ENCODE data around the gene ZCCHC14. TPM values are rescaled to one million over a fixed set of nuclear protein-coding genes. Genes with fewer than 3 reads are reported as not detected.

ZCCHC14 gene
- total RNA-seq, 1 donor from 2014 or later, result 50.4 TPM

DNA sequence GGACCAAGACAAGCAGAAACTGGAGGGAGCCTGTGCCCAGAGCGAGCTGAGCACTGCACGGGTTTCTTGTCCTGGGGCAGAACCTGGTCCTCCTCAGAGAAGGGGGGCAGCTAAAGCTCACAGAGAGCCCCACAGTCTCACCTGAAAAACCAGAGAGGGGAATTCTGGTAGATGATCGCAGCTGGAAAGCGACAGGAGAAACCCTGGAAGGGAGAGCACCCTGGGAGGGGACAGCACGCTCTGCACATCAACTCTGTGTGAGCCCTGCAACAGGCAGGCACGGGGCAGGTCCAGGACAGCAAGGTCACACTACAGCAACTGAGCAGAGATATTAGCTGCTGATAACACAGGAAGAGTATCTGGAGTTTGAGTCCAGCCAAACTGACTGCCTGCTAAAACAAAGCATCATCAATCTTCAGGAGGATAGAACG, 18.2 kb downstream of the ZCCHC14 start:
- no peak for TF ChIP-seq CTCF (IDR thresholded peaks at IDR 0.05; ENCODE audit: unreplicated experiment)
- H3K9me3 Mint-ChIP-seq (ENCODE audit: unreplicated experiment), result no peaks in the 10 kb centered on the region
- no peak overlapping the region for H3K27ac Mint-ChIP-seq (ENCODE audit: unreplicated experiment)
- no peak for DNase-seq (ENCODE audit: low spot score)
- peaks cover 9% of the 10 kb centered on the region for H3K36me3 Mint-ChIP-seq (ENCODE audit: low read depth, unreplicated experiment)
- no peak overlapping the region for H3K4me3 Mint-ChIP-seq (ENCODE audit: unreplicated experiment)
- peaks cover 29% of the 10 kb centered on the region for H3K4me1 Mint-ChIP-seq (ENCODE audit: unreplicated experiment)
- peaks cover 4% of the 10 kb centered on the region for H3K27me3 Mint-ChIP-seq (ENCODE audit: unreplicated experiment)

DNA sequence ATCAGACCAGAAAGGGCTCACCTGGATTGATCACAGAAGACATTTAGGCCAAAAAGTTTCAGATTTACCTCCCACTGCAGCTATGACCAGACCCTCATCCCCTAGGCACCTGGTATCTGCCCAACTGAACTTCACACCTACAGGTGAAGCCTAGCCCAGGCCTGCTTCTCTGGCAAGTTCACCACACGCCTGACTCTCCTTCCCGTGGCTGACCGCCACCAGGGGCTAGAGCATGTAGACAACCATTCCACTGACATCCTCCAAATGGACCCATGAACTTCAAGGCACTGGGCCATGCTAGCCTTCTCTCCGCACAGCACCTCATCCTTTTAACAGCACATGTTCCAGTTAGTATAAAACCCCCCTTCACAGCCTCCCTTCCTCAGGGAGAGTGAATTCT, 18.8 kb downstream of the ZCCHC14 start:
- DNase-seq (ENCODE audit: low spot score), result no peak
- no peak for TF ChIP-seq CTCF (IDR thresholded peaks at IDR 0.05; ENCODE audit: unreplicated experiment)
- peaks cover 4% of the 10 kb centered on the region for H3K27me3 Mint-ChIP-seq (ENCODE audit: unreplicated experiment)
- peaks cover 9% of the 10 kb centered on the region for H3K36me3 Mint-ChIP-seq (ENCODE audit: low read depth, unreplicated experiment)
- no peaks in the 10 kb centered on the region for H3K9me3 Mint-ChIP-seq (ENCODE audit: unreplicated experiment)
- H3K27ac Mint-ChIP-seq (ENCODE audit: unreplicated experiment), result no peak overlapping the region
- H3K4me3 Mint-ChIP-seq (ENCODE audit: unreplicated experiment), result no peak overlapping the region
- peaks cover 32% of the 10 kb centered on the region for H3K4me1 Mint-ChIP-seq (ENCODE audit: unreplicated experiment)

DNA sequence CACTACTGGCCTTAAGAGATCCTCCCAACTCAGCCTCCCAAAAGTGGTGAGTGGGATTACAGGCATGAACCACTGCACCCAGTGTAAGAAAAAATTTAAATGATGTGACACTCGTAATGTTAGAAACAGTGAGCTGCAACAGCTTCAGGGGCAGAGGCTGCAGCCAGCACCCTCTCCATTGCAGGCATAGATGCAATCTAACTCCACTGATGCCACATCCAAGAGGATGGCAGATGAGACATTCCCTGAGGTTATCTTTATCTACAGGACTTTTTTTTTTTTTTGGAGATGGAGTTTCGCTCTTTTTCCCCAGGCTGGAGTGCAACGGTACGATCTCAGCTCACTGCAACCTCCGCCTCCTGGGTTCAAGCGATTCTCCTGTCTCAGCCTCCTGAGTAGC, 19.9 kb downstream of the ZCCHC14 start:
- no peak for DNase-seq (ENCODE audit: low spot score)
- no peak overlapping the region for H3K4me3 Mint-ChIP-seq (ENCODE audit: unreplicated experiment)
- peaks cover 2% of the 10 kb centered on the region for H3K27me3 Mint-ChIP-seq (ENCODE audit: unreplicated experiment)
- H3K4me1 Mint-ChIP-seq (ENCODE audit: unreplicated experiment), result peaks cover 34% of the 10 kb centered on the region
- H3K36me3 Mint-ChIP-seq (ENCODE audit: low read depth, unreplicated experiment), result peaks cover 7% of the 10 kb centered on the region
- no peaks in the 10 kb centered on the region for H3K9me3 Mint-ChIP-seq (ENCODE audit: unreplicated experiment)
- H3K27ac Mint-ChIP-seq (ENCODE audit: unreplicated experiment), result no peak overlapping the region
- no peak for TF ChIP-seq CTCF (IDR thresholded peaks at IDR 0.05; ENCODE audit: unreplicated experiment)

GRCh38 chr16:87472142-87472778, 20.6 kb downstream of the ZCCHC14 start:
- Mint-ChIP-seq H3K27me3 (ENCODE audit: unreplicated experiment) (no peaks in the 10 kb centered on the region), H3K27ac (ENCODE audit: unreplicated experiment) (no peak overlapping the region), H3K9me3 (ENCODE audit: unreplicated experiment) (no peaks in the 10 kb centered on the region), H3K36me3 (ENCODE audit: low read depth, unreplicated experiment) (peaks cover 4% of the 10 kb centered on the region), H3K4me3 (ENCODE audit: unreplicated experiment) (no peak overlapping the region), H3K4me1 (ENCODE audit: unreplicated experiment) (peaks cover 32% of the 10 kb centered on the region)
- TF ChIP-seq CTCF (IDR thresholded peaks at IDR 0.05; ENCODE audit: unreplicated experiment), result no peak
- DNase-seq (ENCODE audit: low spot score), result no peak

- no peak for DNase-seq (ENCODE audit: low spot score)
- no peak overlapping the region for H3K27ac Mint-ChIP-seq (ENCODE audit: unreplicated experiment)
- H3K27me3 Mint-ChIP-seq (ENCODE audit: unreplicated experiment), result no peaks in the 10 kb centered on the region
- no peak for TF ChIP-seq CTCF (IDR thresholded peaks at IDR 0.05; ENCODE audit: unreplicated experiment)
- H3K4me1 Mint-ChIP-seq (ENCODE audit: unreplicated experiment), result peaks cover 38% of the 10 kb centered on the region
- peaks cover 4% of the 10 kb centered on the region for H3K36me3 Mint-ChIP-seq (ENCODE audit: low read depth, unreplicated experiment)
- no peaks in the 10 kb centered on the region for H3K9me3 Mint-ChIP-seq (ENCODE audit: unreplicated experiment)
- H3K4me3 Mint-ChIP-seq (ENCODE audit: unreplicated experiment), result no peak overlapping the region
Observed at GRCh38 chr16:87471278-87472141, 21.3 kb downstream of the ZCCHC14 start.

All from endothelial cell (in vitro differentiated cells).